Forelimb muscle (tissue), 1 donor: ENCODE measurements around the gene MDH2. TPM values are rescaled to one million over a fixed set of nuclear protein-coding genes. Genes with fewer than 3 reads are reported as not detected.
"Not testable (repeated sequence)": the region's sequence is repeated elsewhere in the genome, so short reads cannot be mapped to it uniquely, and the experiment has no call there.

Experiments used
- DNase-seq: peaks from one replicate; pipeline ENCODE4 v3.0.0-alpha.2; 2013; ENCODE audit warnings: low read depth
- polyA plus RNA-seq: library from polyadenylated mRNA; unstranded; fragments of 120-200 nt; gene quantifications from one replicate; pipeline ENCODE4 v1.2.1, GENCODE V29; 2013; ENCODE audit not compliant: insufficient read length

The MDH2 gene
- polyA plus RNA-seq, 1 donor: 225 TPM

DNA sequence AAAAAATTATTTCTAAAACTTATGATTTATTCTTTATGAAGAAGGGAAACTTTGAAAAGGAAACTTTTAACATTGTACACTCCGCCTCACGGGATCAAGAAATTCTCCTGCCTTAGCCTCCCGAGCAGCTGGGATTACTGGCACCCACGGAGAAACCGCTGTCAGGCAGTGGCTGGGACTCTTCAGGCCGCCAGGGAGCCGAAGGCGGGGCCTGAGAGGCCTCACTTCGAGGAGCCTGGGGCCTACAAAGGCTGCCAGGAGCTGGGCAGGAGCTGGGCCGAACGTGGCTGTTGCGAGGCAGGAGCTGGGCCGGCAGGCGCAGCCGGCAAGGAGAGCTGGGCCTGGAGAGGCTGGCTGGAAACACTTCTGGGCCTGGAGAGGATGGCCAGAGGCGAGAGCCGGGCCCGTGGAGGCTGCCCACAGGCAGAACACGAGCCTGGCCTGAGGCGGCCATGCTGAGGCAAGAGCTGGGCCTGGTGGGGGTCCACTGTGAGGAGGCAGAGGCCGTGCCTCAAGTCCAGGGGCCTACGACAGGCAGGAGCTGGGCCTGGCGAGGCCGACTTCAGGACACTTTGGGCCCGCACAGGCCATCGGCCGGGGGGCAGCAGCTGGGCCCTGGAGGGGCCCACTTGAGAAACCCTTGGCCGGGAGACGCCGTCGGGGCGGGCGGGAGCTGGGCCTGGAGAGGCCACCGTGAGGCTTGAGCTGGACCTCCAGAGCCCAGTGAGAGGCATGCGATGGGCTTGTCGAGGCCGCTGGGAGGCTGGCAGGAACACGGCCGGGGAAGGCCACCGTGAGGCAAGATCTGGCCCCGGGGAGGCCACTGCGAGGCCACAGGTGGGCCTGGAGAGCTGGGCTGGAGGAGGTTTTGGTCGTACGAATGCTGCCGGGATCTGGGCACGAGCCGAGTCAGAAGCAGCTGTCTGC, 23.7 kb downstream of the MDH2 start:
- no peak for DNase-seq

DNA sequence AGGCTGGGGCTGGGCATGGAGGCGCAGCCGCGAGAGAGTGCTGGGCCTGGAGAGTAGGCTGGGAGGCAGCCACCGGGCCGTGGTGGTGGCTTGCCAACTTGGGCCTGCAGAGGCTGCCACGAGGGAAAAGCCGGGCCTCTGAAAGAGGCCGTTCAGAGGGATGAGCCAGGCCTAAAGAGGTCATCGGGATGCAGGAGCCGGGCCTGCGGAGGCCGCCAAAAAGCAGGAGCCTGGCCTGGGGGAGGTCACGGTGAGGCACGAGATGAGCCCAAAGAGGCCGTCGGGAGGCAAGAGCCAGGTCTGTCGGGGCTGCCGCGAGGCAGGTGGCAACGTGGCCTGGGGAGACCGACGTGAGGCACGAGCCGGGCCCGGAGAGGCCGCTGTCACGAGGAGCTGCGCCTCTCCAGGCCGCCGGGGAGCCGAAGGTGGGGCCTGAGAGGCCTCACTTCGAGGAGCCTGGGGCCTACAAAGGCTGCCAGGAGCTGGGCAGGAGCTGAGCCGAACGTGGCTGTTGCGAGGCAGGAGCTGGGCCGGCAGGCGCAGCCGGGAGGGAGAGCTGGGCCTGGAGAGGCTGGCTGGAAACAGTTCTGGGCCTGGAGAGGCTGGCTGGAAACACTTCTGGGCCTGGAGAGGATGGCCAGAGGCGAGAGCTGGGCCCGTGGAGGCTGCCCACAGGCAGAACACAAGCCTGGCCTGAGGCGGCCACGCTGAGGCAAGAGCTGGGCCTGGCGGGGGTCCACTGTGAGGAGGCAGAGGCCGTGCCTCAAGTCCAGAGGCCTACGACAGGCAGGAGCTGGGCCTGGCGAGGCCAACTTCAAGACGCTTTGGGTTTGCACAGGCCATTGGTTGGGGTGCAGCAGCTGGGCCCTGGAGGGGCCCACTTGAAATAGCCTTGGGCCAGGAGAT, 24.6 kb downstream of the MDH2 start:
- DNase-seq: no peak

DNA sequence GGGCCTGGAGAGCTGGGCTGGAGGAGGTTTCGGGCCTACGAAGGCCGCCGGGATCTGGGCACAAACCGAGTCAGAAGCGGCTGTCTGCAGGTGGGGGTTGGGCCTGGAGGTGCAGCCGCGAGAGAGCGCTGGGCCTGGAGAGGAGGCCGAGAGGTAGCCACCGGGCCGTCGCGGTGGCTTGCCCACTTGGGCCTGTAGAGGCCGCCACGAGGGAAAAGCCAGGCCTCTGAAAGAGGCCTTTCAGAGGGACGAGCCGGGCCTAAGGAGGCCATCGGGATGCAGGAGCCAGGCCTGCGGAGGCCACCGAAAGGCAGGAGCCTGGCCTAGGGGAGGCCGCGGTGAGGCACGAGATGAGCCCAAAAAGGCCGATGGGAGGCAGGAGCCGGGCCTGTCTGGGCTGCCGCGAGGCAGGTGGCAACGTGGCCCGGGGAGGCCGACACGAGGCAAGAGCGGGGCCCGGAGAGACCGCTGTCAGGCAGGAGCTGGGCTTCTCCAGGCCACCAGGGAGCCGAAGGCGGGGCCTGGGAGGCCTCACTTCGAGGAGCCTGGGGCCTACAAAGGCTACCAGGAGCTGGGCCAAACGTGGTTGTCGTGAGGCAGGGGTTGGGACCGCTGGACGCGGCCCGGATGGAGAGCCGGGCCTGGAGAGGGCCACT, 25.6 kb downstream of the MDH2 start:
- DNase-seq: no peak

DNA sequence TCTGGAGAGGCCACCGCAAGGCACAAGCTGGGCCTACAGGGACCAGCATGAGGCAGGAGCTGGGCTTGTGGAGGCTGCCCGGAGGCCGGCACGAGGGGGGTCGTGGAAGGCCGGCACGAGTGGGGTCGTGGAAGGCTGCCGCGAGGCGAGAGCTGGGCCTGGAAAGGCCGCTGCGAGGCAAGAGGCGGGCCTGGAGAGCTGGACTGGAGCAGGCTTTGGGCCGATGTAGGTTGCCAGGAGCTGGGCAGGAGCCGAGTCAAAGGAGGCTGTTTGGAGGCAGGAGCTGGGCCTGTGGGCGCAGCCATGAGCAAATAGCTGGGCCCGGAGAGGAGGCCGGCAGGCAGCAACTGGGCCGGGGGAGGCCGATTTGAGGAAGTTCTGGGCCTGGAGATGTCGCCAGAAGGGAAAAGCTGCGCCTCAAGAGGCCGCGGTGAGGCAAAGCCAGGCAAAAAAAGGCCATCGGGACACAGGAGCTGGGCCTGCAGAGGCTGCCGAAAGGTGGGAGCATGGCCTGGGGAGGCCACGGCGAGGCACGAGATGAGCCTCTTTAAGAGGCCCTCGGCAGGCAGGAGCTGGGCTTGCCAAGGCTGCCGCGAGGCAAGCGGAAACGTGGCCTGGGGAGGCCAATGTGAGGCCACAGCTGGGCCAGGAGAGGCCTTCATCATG, 26.5 kb downstream of the MDH2 start:
- DNase-seq: no peak

DNA sequence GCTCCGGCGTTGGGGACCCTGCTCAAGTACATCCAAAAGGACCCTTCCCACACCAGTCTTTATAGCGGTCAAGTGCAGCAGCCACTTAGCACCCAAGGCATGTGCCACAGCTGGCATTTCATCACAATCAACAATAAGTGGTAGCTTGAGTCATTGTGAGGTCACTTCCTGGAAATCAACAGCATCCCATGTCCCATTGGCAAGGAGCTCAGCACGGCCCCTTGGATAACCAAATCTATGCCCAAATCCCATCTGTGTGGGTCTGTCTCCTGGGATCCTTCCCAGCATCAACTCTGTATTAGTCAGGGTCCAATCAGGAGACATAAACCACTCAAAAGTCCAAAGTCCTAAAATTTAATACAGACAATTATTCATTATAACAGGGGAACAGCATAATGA, 27.1 kb downstream of the MDH2 start:
- no peak for DNase-seq

DNA sequence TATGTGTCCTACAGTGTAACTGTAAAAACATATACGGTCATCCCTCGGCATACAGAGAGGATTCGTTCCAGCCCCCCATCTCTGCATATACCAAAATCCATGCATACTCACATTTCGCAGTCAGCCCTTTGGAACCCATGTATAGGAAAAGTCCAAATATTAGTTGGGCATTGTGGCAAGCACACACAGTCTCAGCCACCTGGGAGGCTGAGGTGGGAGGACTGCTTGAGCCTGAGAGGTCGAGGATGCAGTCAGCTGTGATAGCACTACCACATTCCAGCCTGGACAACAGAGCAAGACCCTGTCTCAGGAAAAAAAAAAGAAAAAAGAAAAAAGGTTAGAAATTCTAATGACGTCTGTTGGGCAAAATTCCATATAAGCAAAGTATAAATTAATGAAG, 29.1 kb downstream of the MDH2 start:
- DNase-seq: no peak

DNA sequence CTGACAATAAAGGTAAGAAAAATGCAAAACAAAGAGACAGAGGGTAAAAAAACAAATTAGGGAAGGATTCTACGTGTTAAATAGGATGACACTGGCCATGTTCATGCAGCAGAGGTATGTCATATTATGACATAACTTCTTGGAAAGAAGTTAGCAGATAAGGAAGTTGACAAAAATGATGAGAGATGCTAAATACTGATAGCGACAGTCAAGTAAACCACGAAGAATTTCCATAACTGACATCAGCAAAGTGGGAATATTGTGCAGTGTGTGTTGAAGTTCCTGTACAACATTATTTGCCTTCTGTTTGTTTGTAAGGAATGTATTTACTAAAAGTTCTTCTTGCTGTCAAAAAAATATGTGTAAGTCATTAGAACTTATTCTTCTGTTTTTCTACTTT, 29.5 kb downstream of the MDH2 start:
- DNase-seq: no peak

DNA sequence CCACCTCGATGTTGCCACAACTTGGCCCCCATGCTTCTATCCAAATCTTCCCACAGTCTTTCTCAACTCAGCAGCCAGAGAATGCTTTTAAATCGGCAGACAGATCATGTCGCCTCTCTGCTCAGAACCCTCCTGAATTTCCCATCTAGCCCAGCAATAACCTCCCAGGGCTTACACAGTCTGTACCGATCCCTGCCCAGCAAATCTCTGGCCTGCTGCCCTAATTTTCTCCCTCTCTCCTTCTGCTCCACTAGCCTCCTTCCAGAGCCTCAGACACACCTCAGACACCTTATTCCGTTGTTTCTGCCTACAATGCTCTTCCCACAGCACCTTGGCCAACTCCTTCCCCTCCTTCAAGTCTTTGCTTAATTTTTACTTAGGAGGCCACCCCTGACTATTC, 32.3 kb downstream of the MDH2 start:
- DNase-seq: no peak

DNA sequence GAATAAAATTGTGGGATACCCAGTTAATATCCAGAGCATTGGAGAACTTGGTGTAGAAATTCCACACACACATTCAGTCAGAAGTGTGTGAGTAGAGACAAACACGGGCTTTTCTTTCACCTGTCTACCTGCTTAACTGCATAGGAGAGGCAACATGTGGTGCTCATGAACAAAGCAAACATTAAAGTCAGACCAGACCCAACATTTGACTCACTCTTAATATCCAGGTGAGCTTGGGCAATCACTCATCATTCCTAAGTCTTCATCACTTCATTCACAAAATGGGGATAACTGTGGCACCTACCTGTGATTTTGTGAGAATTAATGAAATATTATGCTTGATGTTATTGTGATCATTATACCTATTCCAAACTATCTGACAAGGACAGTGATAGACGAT, 36.2 kb downstream of the MDH2 start:
- DNase-seq: not testable (repeated sequence)

DNA sequence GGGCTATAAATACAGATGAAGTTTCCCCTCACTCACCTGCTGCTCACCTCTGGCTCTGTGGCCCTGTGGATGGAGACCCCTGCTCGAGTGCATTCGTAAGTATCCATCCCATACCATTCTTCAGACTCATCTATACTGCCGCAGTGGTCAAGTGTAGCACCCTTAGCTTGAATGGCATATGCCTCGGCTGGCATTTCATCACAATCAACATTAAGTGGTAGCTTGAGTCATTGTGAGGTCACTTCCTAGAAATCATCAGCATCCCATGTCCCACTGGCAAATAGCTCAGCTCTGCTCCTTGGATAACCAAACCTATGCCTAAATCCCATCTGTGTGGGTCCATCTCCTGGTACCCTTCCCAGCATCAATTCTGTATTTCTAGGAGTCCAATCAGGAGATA, 38.2 kb downstream of the MDH2 start:
- DNase-seq: no peak

DNA sequence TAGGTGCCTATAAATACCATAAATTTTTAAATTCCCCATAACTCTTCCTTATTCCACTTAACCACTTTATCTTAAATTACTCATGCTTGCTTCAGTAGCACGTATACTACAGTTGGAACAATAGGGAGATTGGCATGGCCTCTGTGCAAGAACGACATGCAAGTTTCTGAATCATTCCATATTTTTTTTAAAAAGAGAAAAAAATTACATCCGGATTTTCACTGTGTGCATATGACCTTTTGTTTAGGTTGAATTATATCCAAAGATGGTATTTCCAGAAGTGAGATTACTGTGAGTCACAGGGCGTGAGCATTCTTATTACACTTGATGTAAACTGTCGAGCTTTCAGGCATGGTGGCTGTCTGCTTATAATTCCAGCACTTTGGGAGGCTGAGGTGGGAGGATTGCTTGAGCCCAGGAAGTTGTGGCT, 39.5 kb downstream of the MDH2 start:
- DNase-seq: not testable (repeated sequence)

DNA sequence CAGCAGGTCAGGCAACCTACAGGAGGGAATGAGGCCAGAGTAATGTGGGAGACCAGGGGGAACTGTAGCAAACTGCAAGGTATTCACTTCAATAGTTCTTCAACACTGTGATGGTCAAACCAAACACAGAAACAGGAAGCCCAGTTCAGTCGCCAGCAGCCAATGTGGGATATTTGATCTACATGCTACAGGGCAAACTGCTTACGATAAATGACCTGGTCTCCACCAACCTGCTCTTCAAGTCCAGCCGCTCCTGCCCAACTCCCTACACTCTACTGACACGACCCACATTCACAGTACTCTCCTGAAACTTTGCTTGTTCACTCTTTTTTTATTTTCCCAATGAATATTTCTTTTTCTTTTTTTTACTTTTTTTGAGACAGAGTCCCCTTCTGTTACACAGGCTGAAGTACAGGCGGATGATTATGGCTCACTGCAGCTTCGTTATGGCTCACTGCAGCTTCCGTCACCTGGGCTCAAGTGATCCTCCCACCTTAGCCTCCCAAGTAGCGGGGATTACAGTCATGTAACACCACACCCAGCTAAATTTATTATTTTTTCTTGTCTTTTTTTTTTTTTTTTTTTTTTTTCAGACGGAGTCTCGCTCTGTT, 42.1 kb downstream of the MDH2 start:
- no peak for DNase-seq

DNA sequence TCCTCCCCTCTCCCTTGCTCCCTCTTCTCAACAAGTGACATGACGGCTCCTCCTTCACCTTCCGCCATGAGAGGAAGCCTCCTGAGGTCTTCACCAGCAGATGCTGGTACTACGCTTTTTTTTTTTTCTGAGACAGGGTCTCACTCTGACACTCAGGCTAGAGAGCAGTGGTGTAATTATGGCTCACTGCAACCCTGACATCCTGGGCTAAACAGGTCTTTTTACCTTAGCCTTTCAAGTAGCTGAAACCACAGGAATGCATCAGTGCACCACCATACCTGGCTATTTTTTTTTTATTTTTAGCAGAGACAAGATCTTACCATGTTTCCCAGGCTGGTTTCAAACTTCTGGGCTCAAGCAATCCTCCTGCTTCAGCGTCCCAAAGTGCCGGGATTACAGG, 43.6 kb downstream of the MDH2 start:
- DNase-seq: no peak

DNA sequence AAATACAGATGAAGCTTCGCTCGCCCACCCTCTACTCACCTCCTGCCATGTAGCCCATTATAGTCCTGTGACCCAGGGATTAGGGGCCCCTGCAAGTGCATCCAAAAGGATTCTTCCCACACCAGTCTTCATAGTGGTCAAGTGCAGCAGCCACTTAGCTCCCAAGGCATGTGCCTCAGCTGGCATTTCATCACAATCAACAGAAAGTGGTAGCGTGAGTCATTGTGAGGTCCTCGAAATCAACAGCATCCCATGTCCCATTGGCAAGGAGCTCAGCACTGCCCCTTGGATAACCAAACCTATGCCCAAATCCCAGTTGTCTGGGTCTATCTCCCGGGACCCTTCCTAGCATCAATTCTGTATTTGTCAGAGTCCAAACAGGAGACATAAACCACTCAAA, 45.6 kb downstream of the MDH2 start:
- DNase-seq: not testable (repeated sequence)

DNA sequence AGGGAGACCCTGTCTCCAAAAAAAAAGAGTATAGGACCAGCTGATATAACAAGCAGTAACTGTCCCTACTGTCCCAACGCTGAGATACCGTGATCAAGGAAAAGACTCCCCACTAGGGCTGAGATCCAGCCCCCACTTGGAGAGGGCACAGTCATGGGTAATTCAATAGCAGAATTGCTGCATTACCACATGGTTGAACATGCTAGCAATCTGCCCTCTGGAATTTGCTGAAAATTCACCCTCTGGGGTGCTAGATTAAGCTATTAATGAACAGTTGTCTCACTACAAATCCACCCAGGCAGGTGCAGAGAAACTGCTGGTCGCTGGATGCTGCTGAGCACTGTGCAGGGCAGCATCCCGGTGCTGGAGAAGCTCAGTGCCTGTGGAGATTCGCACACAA, 46.4 kb downstream of the MDH2 start:
- DNase-seq: not testable (repeated sequence)

DNA sequence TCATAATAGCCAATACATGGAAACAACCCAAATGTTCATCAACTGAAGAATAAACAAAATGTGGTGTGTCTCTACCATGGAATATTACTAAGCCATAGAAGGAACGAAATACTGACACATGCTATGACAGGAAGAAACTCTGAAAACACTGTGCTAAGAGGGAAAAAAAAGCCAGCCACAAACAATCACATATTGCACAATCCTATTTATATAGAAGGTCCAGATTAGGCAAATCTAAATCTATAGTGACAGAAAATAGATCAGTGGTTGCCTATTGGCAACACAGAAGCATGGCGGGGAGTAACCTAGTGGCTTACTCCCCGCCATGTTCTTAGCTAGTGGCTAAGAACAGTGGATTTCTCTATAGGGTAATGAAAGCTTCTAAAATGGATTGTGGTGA, 48.0 kb downstream of the MDH2 start:
- DNase-seq: no peak

DNA sequence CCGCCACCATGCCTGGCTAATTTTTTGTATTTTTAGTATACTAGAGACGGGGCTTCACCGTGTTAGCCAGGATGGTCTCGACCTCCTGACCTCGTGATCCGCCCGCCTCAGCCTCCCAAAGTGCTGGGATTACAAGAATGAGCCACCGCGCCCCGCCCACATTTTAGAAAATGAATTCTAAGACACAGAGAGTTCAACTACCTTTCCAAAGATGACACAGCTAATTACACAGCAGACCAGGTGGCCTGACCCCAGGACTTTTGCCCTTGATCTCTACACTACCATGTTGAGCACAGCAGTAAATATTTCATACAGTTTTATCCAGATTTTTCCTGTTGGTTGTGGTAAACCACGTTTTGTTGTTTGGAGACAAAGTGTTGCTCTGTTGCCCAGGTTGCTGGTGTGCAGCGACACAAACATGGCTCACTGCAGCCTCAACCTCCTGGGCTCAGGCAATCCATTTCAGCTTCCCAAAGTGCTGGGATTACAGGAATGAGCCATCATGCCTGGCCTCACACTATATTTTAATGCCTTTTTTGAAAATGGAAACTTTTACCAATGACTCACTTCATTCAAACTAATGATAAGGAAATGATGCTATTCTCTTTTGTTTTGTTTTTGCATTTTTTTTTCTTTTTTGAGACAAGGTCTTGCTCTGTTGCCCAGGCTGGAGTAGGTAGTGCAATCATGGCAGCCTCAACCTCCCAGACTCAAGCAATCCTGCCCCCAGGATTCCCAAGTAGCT, 54.0 kb downstream of the MDH2 start:
- DNase-seq: not testable (repeated sequence)

DNA sequence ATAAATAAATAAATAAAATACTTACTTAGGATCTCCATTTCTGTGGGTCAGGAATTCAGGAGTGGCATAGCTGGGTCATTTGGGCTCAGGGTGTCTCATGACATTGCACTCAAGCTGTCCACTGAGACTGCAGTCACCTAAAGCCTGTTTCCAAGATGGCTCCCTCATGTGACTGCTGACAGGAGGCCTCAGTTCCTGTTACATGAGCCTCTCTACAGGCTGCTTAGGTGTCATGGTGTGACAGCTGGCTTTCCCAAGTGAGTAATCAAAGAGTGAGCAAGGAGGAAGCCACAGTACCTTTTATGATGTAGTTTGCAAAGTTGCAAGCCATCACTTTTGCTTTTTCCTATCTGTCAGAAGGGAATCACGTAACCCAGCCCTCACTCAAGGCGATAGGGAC, 55.9 kb downstream of the MDH2 start:
- DNase-seq: not testable (repeated sequence)

DNA sequence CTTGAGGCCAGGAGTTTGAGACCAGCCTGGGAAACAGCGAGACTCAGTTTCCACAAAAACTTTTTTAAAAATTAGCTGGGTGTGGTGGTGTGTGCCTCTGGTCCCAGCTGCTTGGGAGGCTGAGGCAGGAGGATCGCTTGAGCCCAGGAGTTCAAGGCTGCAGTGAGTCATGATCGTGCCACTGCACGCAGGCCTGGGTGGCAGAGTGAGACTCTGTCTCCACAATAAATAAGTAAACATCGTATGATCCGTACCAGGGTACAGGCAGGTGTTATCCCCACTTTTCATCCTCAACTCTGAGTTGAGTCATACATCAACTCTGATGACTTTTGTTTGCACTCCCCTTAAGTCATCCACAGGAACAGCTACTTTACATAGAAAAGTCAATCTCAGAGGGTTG, 58.2 kb downstream of the MDH2 start:
- DNase-seq: not testable (repeated sequence)

DNA sequence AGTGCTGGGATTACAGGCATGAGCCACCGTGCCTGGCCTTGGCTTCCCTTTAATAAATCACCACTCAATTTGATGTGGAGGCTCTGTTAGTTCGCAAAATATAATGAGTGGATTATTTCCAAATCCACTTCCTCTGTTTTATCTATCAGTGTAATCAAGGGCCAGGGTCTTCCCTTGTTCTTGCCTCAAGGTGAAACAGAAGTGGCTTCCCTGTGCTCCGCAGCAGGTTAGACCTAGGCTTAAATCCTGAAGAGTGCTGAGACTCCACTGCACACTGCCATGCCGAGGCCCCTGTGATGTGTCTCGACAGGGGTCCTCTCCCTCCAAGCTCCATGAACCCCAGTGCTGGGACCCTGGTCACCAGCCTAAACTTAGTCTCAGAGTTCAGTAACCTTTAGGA, 59.0 kb downstream of the MDH2 start:
- DNase-seq: no peak
